ENCODE results near the gene SLC34A2.

SLC34A2 gene

DNA sequence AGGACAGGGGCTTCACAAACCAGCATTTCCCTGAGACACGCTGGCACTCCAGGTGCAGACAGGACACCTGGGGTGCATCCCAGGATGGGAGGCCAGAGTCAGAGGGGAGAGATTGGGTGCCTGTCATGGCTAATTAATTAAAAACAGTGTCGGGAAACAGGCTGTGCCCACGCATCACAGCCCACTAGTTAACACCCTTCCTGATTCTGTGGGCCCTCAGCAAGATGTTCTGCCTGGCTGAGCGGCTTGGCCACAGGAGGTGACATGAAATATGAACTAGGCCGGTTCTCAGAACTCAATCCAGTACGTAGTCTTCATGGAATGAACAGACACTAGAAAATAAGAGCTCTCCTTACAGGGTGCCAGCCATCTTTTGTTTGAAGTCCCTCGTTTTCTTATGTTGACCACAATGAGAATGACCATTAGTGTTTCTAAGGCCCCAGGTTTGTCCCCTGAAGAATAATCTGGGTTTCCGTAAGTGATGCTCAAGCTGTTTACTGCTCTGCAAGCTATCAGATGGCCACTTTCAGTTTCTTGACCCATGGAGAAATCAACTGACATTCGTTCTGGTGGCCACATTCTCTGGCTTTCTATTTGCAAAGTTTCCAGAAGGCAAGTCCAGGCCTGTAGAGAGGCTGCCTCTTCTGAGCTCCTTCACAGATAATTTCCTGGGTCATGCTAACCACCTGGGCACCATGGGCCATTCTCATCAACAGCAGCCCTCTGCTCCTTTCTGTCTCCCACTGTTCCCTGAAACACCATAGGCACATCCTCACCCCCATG lies 72.3 kb downstream of the SLC34A2 start:
- DNase-seq = no peak

Measured in activated CD8-positive, alpha-beta memory T cell treated with anti-CD3 and anti-CD28 coated beads for 24 hours (primary cell).